22Rv1 (cell line): ENCODE data around the gene MDFIC.

ENCODE experiments used
- ZFX ChIP-seq: fragments of 450-650 bp; IDR thresholded peaks from 2 replicates; pipeline ENCODE4 v1.6.1; 2017; ENCODE audit warnings: antibody characterized with exemption, borderline replicate concordance
- TF ChIP-seq, protein P1 (sequence below): fragments of 450-650 bp; IDR thresholded peaks from 2 replicates; pipeline ENCODE4 v1.5.1; 2017; ENCODE audit warnings: mild to moderate bottlenecking

DNA sequence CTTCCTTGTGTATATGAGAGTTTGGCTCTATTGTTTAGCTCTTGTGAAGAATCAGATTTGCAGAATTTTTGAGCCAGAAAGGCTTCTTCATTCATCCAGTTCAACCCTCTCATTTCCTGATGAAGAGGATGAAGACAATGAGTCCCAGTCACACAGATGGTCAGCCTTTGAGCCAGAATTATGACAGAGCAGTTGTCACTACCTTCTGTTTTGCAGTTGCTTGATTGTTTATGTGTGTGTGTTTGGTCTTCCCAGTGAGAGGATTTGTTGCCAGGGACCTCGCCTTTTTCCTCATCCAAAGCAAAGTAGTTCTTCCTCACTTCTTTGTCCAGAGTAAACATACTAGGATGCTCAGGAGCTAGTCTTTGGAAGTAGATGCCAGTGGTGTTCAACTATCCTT is 15.6 kb downstream of the MDFIC start:
- TF ChIP-seq, protein P1, sequence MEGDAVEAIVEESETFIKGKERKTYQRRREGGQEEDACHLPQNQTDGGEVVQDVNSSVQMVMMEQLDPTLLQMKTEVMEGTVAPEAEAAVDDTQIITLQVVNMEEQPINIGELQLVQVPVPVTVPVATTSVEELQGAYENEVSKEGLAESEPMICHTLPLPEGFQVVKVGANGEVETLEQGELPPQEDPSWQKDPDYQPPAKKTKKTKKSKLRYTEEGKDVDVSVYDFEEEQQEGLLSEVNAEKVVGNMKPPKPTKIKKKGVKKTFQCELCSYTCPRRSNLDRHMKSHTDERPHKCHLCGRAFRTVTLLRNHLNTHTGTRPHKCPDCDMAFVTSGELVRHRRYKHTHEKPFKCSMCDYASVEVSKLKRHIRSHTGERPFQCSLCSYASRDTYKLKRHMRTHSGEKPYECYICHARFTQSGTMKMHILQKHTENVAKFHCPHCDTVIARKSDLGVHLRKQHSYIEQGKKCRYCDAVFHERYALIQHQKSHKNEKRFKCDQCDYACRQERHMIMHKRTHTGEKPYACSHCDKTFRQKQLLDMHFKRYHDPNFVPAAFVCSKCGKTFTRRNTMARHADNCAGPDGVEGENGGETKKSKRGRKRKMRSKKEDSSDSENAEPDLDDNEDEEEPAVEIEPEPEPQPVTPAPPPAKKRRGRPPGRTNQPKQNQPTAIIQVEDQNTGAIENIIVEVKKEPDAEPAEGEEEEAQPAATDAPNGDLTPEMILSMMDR, result no peak
- no peak for TF ChIP-seq ZFX
